CD14-positive monocyte (primary cell): ENCODE data around the gene IRF2. TPM values are rescaled to one million over a fixed set of nuclear protein-coding genes. Genes with fewer than 3 reads are reported as not detected.
A peak's percentile ranks its signal among the peaks of the same experiment; 100 is the strongest.

Experiments
- DNase-seq, 3 donors: peaks; one replicate each; pipeline ENCODE4 v3.0.0-alpha.2; 2011 to 2022
- H2AFZ ChIP-seq: 2 replicates; pipeline ENCODE4 v1.6.0; 2012; ENCODE audit warnings: mild to moderate bottlenecking, low read depth, low read length, inconsistent platforms; ENCODE audit not compliant: insufficient read depth, poor library complexity, severe bottlenecking
- H3K27ac ChIP-seq, 2 donors: 1 replicate in 1 of 2; 2 replicates in 1 of 2; pipeline ENCODE4 v1.5.1; 2012 to 2013; ENCODE audit warnings: low read length in 2 of 2, control low read depth in 1 of 2, inconsistent platforms in 1 of 2, low read depth in 1 of 2, mild to moderate bottlenecking in 1 of 2
- H3K27me3 ChIP-seq, 2 donors: one replicate each; pipeline versions ENCODE4 v1.6.0 to v1.6.1; 2011 to 2013; ENCODE audit warnings: low read length in 2 of 2; ENCODE audit not compliant: control insufficient read depth in 2 of 2, insufficient read depth in 2 of 2
- H3K36me3 ChIP-seq, 2 donors: replicated peaks in 1 of 2; 1 replicate in 1 of 2; 2 replicates in 1 of 2; pipeline versions ENCODE4 v1.5.1 to v1.6.1; 2012 to 2013; ENCODE audit warnings: low read length in 2 of 2, control low read depth in 1 of 2, inconsistent platforms in 1 of 2, mild to moderate bottlenecking in 1 of 2; ENCODE audit not compliant: insufficient read depth in 2 of 2, control insufficient read depth in 1 of 2
- H3K4me1 ChIP-seq, 2 donors: 1 replicate in 1 of 2; 2 replicates in 1 of 2; pipeline versions ENCODE4 v1.5.1 to v1.6.1; 2012 to 2013; ENCODE audit warnings: low read length in 2 of 2, control low read depth in 1 of 2, inconsistent platforms in 1 of 2, mild to moderate bottlenecking in 1 of 2, moderate library complexity in 1 of 2; ENCODE audit not compliant: insufficient read depth in 2 of 2, control insufficient read depth in 1 of 2
- H3K4me2 ChIP-seq: replicated peaks from 2 replicates; pipeline ENCODE3; 2012; ENCODE audit warnings: low read length, moderate library complexity, mild to moderate bottlenecking; ENCODE audit not compliant: poor library complexity, severe bottlenecking; ENCODE audit errors: extremely low read depth
- H3K4me3 ChIP-seq, 3 experiments: fragments of 200-600 bp in 1 of 3; sonication (generic) in 1 of 3; replicated peaks in 1 of 3; 1 replicate in 2 of 3; 2 replicates in 1 of 3; pipeline ENCODE4 v1.5.1; 2011 to 2013; ENCODE audit warnings: low read length in 3 of 3, mild to moderate bottlenecking in 3 of 3, control low read depth in 2 of 3, low read depth in 2 of 3, inconsistent platforms in 1 of 3, moderate library complexity in 1 of 3
- H3K79me2 ChIP-seq: 2 replicates; pipeline ENCODE4 v1.6.0; 2012; ENCODE audit warnings: mild to moderate bottlenecking, control low read depth, inconsistent platforms, low read length, moderate library complexity; ENCODE audit not compliant: insufficient read depth
- H3K9ac ChIP-seq: 2 replicates; pipeline ENCODE4 v1.6.0; 2017; ENCODE audit warnings: low read length, mild to moderate bottlenecking; ENCODE audit not compliant: insufficient read depth, poor library complexity, severe bottlenecking
- H3K9me3 ChIP-seq, 2 donors: replicated peaks in 1 of 2; 1 replicate in 1 of 2; 2 replicates in 1 of 2; pipeline versions ENCODE4 v1.5.1 to v1.6.1; 2012 to 2013; ENCODE audit warnings: low read length in 2 of 2, control low read depth in 1 of 2; ENCODE audit not compliant: control insufficient read depth in 1 of 2, insufficient read depth in 1 of 2
- H4K20me1 ChIP-seq: 2 replicates; pipeline ENCODE4 v1.6.0; 2012; ENCODE audit warnings: mild to moderate bottlenecking, low read length, control low read depth, moderate library complexity; ENCODE audit not compliant: insufficient read depth
- H3K27ac Mint-ChIP-seq, 7 donors: one replicate each; pipeline ENCODE4 v1.8.0; 2020; ENCODE audit warnings: mild to moderate bottlenecking in 7 of 7, mixed read lengths in 7 of 7, moderate library complexity in 6 of 7, inconsistent platforms in 2 of 7
- H3K27me3 Mint-ChIP-seq, 3 donors: one replicate each; pipeline ENCODE4 v1.8.0; 2021 to 2022; ENCODE audit warnings: low read depth in 3 of 3, mild to moderate bottlenecking in 3 of 3, mixed read lengths in 3 of 3, moderate library complexity in 3 of 3, inconsistent platforms in 1 of 3
- H3K36me3 Mint-ChIP-seq, 2 donors: one replicate each; pipeline ENCODE4 v1.8.0; 2020; ENCODE audit warnings: mixed read lengths in 2 of 2, inconsistent platforms in 1 of 2, mild to moderate bottlenecking in 1 of 2
- H3K4me1 Mint-ChIP-seq: one replicate; pipeline ENCODE4 v1.8.0; 2020; ENCODE audit warnings: mild to moderate bottlenecking, mixed read lengths
- H3K4me3 Mint-ChIP-seq, 2 donors: one replicate each; pipeline ENCODE4 v1.8.0; 2020; ENCODE audit warnings: mild to moderate bottlenecking in 2 of 2, mixed read lengths in 2 of 2, moderate library complexity in 1 of 2
- H3K9me3 Mint-ChIP-seq, 7 donors: one replicate each; pipeline ENCODE4 v1.8.0; 2020 to 2022; ENCODE audit warnings: mixed read lengths in 7 of 7, mild to moderate bottlenecking in 6 of 7, moderate library complexity in 6 of 7, inconsistent platforms in 2 of 7
- CTCF ChIP-seq: fragments of 200-600 bp; IDR thresholded peaks from one replicate; pipeline ENCODE4 v1.8.0; 2022; ENCODE audit warnings: antibody characterized with exemption, mild to moderate bottlenecking
- WGBS: methylation state at CpG from one replicate; pipeline ENCODE4 v1.1.5; 2013; ENCODE audit warnings: missing lambda C conversion rate; ENCODE audit not compliant: insufficient coverage; 5-methylcytosine and 5-hydroxymethylcytosine counted together
- intact Hi-C, 2 donors: fragments of 100-400 bp; cut with micrococcal nuclease; formaldehyde crosslinking; loops; one replicate each; pipeline versions ENCODE4 v1.15.0 to v1.15.1; 2023
- polyA plus RNA-seq, 3 donors: library from polyadenylated mRNA; depleted of rRNA in 1 of 3; unstranded in 2 of 3; stranded (reverse) in 1 of 3; fragments of 300-500 nt in 2 of 3; fragments of >200 nt in 1 of 3; fragmentation: Illumina TruSeq in 2 of 3; gene quantifications; 1 replicate in 2 of 3; 2 replicates in 1 of 3; pipeline ENCODE4 v1.2.3, GENCODE V29; 2012 to 2021

Gene IRF2
- polyA plus RNA-seq, 3 donors: 51.3 to 76.8 (median 56.1) TPM

GRCh38 chr4:184423003-184423686 lies 51.2 kb downstream of the IRF2 start:
- peaks cover 47 to 84% of the 10 kb centered on the region in 2 donors for H3K36me3 ChIP-seq
- no peak overlapping the region for H3K9ac ChIP-seq
- no peaks in the 10 kb centered on the region for H3K27me3 Mint-ChIP-seq
- H3K4me1 ChIP-seq: peaks cover 24 to 27% of the 10 kb centered on the region in 2 donors
- H3K36me3 Mint-ChIP-seq: peaks cover 74 to 89% of the 10 kb centered on the region in 2 donors
- H3K27ac ChIP-seq: peak overlapping the region in 1 of 2 donors; percentile 67
- no peaks in the 10 kb centered on the region for H3K9me3 ChIP-seq
- peak overlapping the region in 2 of 7 donors; percentile 0 to 47 for H3K27ac Mint-ChIP-seq
- no peak overlapping the region for H3K4me2 ChIP-seq
- H3K79me2 ChIP-seq: peaks cover 87% of the 10 kb centered on the region
- 98% methylated on average over 7 of the region's 13 CpGs for WGBS
- H3K9me3 Mint-ChIP-seq: peaks cover 0 to 7% (median 3%) of the 10 kb centered on the region in 7 donors
- intact Hi-C loops: no loop called here
- no peak for DNase-seq
- H3K4me3 ChIP-seq: no peak overlapping the region
- no peak for TF ChIP-seq CTCF
- peaks cover 41% of the 10 kb centered on the region for H3K4me1 Mint-ChIP-seq
- peaks cover 68% of the 10 kb centered on the region for H4K20me1 ChIP-seq
- H3K27me3 ChIP-seq: no peaks in the 10 kb centered on the region
- no peak overlapping the region for H3K4me3 Mint-ChIP-seq
- no peak overlapping the region for H2AFZ ChIP-seq

- Histone ChIP-seq H3K36me3 (peaks cover 45 to 78% of the 10 kb centered on the region in 2 donors), H3K4me2 (no peak overlapping the region), H3K9ac (no peak overlapping the region), H3K9me3 (no peaks in the 10 kb centered on the region), H4K20me1 (peaks cover 61% of the 10 kb centered on the region), H3K4me3 (no peak overlapping the region), H3K4me1 (peaks cover 32 to 35% of the 10 kb centered on the region in 2 donors), H3K27ac (peak overlapping the region in 1 of 2 donors; percentile 67), H3K79me2 (peaks cover 87% of the 10 kb centered on the region), H3K27me3 (no peaks in the 10 kb centered on the region), H2AFZ (no peak overlapping the region)
- no CpG with 5 or more reads among the region's 3 CpGs for WGBS
- Mint-ChIP-seq H3K9me3 (peaks cover 0 to 7% (median 3%) of the 10 kb centered on the region in 7 donors), H3K36me3 (peaks cover 73 to 89% of the 10 kb centered on the region in 2 donors), H3K27me3 (no peaks in the 10 kb centered on the region), H3K4me1 (peaks cover 46% of the 10 kb centered on the region), H3K27ac (peak overlapping the region in 3 of 7 donors; percentile 3 to 35 (median 7)), H3K4me3 (no peak overlapping the region)
- no peak for TF ChIP-seq CTCF
- intact Hi-C loops: no loop called here
- no peak for DNase-seq
Observed at GRCh38 chr4:184422378-184422777, 52.0 kb downstream of the IRF2 start.
